GM19324 (cell line): ENCODE data around the gene ABI3BP.

Source experiments
- ATAC-seq: cut with Tn5 transposase; IDR thresholded peaks from one replicate; pipeline ENCODE4 v1.9.1; 2021; ENCODE audit warnings: mild to moderate bottlenecking, moderate library complexity; ENCODE audit not compliant: unreplicated experiment, low FRiP score

Gene ABI3BP

GRCh38 chr3:100844063-100844936 is 148.9 kb downstream of the ABI3BP start:
- ATAC-seq = no peak

- no peak for ATAC-seq
Measured at GRCh38 chr3:100838157-100838556, 155.1 kb downstream of the ABI3BP start.

- ATAC-seq = no peak
Measured at GRCh38 chr3:100836661-100837060, 156.6 kb downstream of the ABI3BP start.

GRCh38 chr3:100834332-100834731 is 158.9 kb downstream of the ABI3BP start:
- no peak for ATAC-seq

GRCh38 chr3:100833483-100833882 is 159.7 kb downstream of the ABI3BP start:
- ATAC-seq = no peak

- ATAC-seq = no peak
Measured at GRCh38 chr3:100831629-100832028, 161.6 kb downstream of the ABI3BP start.

- ATAC-seq = no peak
Measured at GRCh38 chr3:100830931-100831330, 162.3 kb downstream of the ABI3BP start.

GRCh38 chr3:100825574-100825973 is 167.6 kb downstream of the ABI3BP start:
- ATAC-seq = no peak

- no peak for ATAC-seq
Measured at GRCh38 chr3:100815583-100815982, 177.6 kb downstream of the ABI3BP start.

GRCh38 chr3:100813828-100814227 is 179.4 kb downstream of the ABI3BP start:
- no peak for ATAC-seq

- ATAC-seq = no peak
Measured at GRCh38 chr3:100811779-100812507, 181.3 kb downstream of the ABI3BP start.

GRCh38 chr3:100810671-100811070 is 182.6 kb downstream of the ABI3BP start:
- ATAC-seq = no peak

- ATAC-seq = no peak
Measured at GRCh38 chr3:100804631-100805030, 188.6 kb downstream of the ABI3BP start.

GRCh38 chr3:100803711-100804110 is 189.5 kb downstream of the ABI3BP start:
- no peak for ATAC-seq

GRCh38 chr3:100802126-100802525 is 191.1 kb downstream of the ABI3BP start:
- ATAC-seq = no peak

- ATAC-seq = no peak
Measured at GRCh38 chr3:100798012-100798411, 195.2 kb downstream of the ABI3BP start.

GRCh38 chr3:100796556-100796955 is 196.7 kb downstream of the ABI3BP start:
- no peak for ATAC-seq

GRCh38 chr3:100789579-100789978 is 203.6 kb downstream of the ABI3BP start:
- ATAC-seq = no peak

GRCh38 chr3:100783619-100784018 is 209.6 kb downstream of the ABI3BP start:
- no peak for ATAC-seq

GRCh38 chr3:100782906-100783305 is 210.3 kb downstream of the ABI3BP start:
- ATAC-seq = no peak

- ATAC-seq = no peak
Measured at GRCh38 chr3:100782348-100782747, 210.9 kb downstream of the ABI3BP start.

GRCh38 chr3:100781301-100781700 is 211.9 kb downstream of the ABI3BP start:
- no peak for ATAC-seq
